GM19397 (cell line): ENCODE data around the gene PET100.

ENCODE experiments used
- ATAC-seq: cut with Tn5 transposase; IDR thresholded peaks from one replicate; pipeline ENCODE4 v1.9.1; 2021; ENCODE audit warnings: mild to moderate bottlenecking, moderate library complexity; ENCODE audit not compliant: unreplicated experiment

Gene PET100

DNA sequence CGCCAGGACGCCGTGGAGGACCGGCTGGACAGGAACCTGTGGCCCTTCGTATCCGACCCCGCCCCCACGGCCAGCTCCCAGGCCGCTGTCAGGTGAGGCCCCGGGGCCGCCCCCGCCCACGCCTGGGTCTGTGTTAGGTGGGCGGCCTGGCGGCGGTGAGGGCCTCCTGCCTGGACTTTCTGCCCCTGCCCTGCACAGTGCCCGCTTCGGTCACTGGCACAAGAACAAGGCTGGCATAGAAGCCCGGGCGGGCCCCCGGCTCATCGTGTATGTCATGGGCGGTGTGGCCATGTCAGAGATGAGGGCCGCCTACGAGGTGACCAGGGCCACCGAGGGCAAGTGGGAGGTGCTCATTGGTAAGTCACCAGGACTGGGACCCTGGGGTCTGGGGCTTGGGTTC is 17.6 kb downstream of the PET100 start:
- no peak for ATAC-seq

DNA sequence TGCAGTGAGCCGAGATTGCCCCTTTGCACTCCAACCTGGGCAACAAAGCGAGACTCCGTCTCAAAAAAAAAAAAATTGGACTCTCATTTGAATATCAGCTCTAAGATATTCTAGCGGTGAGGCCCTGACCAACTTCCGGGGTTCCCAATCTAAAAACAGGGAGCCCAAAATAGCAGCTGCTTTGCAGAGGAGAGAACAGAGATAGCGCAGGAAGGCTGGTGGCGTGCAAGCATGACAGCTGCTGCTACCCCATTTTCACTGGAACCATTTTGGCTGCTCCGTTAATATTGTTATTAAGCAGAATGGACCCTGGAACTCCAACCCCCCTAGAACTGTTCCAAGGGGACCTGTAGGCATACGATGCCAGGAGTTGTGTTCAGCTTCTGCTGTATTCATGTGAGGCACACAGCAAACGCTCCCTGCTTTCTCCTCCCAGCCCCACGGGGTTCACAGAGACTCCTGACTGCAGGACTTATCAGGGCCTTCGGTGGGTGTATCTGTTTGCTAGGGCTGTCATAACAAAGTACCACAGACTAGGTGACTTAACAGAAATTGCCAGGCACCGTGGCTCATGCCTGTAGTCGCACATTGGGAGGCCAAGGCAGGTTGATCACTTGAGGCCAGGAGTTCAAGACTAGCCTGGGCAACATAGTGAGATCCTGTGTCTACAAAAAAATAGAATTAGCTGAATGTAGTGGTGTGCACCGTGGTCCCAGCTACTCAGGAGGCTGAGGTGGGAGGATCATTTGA is 18.8 kb downstream of the PET100 start:
- no peak for ATAC-seq

- ATAC-seq: no peak
These were observed 20.6 kb downstream of the PET100 start for GRCh38 chr19:7650148-7650547.

DNA sequence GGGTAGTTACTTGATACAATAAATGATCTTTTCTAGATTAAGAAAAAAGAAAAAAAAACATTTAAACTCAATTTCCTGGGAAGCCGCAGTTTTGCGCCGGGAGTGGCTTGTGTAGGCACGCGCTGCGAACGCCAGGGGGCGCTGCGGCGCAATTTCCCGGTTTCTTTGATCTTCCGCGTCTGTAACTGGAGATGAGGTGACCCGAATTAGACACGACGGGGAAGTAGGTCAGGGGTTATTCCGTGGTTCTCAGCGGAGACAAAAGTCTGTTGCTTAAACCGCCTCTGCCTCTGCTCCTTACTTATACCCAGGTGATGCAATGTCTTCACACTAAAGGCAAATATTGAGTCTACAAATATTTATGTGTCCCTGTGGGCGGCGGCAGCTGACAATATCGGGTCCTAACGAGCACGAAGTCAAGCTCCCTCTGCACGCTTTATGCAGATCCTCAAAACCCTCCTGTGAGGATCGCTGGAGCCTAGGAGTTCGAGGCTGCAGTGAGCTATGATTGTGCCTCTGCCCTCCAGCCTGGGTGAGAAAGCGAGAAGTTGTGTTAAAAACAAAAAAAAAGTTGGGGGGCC is 22.6 kb downstream of the PET100 start:
- no peak for ATAC-seq

DNA sequence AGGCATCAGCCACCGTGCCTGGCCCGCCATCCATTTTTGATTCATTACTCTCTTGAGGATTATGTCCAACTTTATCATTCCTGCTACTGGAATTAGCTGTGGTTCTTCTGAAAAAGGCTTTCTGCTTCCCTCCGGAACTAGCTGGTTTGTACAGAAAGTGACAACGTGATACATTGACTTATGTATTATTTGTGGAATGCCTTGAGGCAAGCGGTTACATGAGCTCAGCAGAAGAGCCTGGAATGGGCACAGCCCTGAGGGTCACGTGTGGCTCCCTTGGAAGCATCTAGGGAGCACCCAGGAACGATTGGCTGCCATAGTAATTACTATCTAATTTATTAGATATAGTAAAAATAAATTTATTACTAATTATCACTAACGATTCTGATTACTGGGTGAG is 24.8 kb downstream of the PET100 start:
- ATAC-seq: no peak

GRCh38 chr19:7655581-7655980 is 26.0 kb downstream of the PET100 start:
- ATAC-seq: no peak

DNA sequence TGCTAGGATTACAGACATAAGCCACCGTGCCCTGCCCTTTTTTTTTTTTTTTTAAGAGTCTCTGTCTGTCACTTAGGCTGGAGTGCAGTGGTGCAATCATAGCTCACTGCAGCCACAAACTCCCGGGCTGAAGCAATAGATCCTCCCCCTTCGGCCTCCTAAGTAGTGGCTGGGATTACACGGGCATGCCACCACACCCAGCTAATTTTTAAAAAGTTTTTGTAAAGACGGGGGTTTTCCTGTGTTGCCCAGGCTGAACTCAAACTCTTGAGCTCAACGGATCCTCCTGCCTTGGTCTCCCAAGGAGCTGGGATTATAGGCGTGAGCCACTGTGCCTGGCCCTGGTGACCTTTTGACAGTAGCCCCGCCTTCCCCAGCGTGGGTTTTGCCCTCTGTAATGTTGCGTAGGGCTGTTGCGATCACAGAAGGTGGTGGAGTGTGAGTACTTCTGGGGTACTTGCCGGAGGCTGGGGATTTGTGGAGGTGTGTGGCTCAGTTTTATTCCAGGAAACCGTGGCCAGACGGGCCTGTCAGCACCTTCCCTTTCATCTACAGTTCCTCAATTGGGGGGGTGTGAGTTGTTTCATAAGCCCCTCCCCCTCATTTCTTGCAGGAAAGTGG is 27.6 kb downstream of the PET100 start:
- ATAC-seq: no peak

DNA sequence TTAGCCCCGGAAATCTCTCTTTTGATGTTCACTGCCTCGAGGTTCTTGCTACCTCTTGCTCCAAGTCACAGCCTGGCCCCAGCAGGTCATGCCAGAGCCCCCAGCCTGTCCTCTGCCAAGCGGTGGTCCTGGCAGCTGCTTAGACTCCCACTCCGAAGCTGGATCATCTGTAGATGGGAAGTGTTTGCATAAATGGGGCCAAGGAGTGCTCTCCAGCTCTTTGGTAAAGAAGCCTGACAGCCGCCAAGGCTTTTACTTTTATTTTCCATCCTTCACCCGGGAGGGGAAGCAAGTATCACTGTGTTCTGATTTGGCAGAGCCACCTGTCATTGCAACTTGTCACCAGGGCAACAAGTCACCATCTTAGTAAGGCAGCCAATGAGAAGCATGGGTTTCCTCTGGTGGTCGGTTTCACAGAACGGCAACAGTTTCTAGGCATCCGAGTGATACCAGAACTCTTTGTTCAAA is 28.7 kb downstream of the PET100 start:
- peak; percentile 61 for ATAC-seq

- no peak for ATAC-seq
These were observed 32.3 kb downstream of the PET100 start for GRCh38 chr19:7661744-7662538.

DNA sequence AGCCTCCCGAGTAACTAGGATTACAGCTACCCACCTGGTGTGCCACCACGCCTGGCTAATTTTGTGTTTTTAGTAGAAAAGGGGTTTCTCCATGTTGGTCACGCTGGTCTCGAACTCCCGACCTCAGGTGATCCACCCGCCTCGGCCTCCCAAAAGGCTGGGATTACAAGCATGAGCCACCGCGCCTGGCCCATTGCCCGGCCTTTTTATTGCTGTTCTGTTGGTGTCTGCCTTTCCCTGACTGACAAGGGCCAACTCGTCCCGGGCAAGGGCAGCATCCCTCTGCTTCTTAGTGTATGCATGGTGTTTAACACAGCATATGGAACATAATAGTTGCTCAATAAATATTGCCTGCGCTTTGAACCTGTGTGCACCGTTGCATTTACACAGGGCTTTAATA is 33.1 kb downstream of the PET100 start:
- ATAC-seq: no peak

DNA sequence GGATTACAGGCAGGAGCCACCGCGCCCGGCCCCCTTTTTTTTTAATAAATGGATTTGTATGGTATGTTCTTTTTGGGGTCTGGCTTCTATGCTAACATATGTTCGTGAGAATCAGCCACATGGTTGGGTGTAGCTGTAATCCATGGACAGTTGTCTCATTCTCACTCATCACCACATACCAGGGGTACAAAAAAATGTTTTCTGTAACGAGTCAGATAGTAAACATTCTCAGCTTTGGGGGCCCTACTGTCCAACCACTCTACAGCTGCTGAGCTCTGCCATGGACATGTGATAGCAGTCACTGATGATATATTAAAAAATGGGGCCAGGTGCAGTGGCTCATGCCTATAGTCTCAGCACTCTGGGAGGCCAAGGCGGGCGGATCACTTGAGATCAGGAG is 34.1 kb downstream of the PET100 start:
- no peak for ATAC-seq

DNA sequence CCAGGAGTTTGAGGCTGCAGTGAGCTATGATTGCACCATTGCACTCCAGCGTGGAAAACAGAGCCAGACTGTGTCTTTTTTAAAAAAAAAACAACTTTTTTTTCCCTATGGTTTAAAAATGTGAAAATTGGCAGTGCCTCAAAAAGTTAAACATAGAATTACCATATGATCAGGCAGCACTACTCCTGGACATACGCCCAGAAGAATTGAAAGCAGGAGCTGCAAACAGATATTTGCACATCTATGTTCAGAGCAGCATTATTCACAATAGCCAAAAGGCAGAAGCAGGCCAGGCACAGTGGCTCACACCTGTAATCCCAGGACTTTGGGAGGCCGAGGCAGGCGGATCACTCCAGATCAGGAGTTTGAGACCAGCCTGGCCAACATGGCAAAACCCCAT is 35.5 kb downstream of the PET100 start:
- ATAC-seq: no peak

DNA sequence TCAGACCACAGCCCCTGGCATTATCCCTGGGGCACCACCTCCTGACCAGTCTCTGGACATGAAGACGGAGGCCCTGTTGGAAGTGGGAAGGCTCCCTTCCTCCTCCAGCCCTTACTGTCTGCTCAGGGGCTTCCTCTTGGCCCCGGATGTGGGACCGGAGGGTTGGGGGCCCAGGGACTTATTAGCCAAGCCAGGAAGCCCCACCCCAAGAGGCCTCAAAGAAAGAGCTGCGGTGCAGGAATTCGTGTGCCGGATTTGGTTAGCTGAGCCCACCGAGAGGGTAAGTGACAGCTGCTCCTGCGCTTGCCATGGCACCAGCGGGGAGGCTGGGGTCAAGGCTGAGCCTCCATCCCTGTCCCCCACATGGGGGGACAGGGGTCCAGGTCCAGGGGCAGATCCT is 39.2 kb downstream of the PET100 start, which contains the start of gene RETN:
Gene RETN (plus strand): TSS at position 208 of the 400 bp plus-strand sequence. CDS start 278 bp downstream, outside the sequence.
- no peak for ATAC-seq

- ATAC-seq: no peak
These were observed 40.0 kb downstream of the PET100 start for GRCh38 chr19:7669641-7670040.

DNA sequence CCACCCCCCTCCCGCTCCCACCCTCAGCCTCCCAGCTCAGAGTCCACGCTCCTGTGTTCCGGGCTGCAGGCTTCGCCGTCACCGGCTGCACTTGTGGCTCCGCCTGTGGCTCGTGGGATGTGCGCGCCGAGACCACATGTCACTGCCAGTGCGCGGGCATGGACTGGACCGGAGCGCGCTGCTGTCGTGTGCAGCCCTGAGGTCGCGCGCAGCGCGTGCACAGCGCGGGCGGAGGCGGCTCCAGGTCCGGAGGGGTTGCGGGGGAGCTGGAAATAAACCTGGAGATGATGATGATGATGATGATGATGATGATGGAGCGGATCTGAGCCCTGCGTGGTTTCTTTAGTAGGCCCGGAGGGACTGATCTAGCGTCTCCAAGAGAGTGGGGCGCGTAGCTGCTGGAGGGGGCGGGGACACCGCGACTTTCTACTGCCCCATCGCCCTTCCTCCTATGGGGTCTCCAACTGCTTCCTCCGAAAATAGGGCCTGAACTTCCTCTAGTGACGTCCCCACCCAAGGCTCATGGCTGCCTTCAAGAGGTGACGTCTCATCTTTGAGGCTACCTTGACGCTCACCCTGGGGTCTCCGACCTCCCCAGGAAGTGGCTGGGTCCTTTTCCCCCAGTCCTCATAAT is 40.7 kb downstream of the PET100 start:
- ATAC-seq: no peak

DNA sequence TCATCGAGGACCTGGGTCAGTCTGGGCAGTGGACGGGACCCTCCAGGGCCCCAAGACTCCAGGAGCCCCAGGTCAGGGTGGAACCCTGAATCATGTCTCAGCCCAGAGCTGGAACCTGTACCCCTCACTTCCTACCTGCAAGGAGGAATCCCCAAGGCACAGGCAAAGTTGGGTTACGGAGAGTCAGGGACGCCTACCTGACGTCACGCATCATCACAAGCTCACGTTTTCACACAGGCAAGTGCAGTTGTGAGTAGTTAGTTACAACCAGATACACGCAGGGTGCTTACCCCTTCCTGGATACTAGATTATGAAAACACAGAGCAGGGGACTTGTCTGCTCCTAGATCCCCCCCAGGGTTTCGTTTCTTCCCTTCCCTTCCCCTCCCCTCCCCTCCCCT is 41.2 kb downstream of the PET100 start:
- no peak for ATAC-seq

- no peak for ATAC-seq
These were observed 42.9 kb downstream of the PET100 start for GRCh38 chr19:7672522-7672921.

DNA sequence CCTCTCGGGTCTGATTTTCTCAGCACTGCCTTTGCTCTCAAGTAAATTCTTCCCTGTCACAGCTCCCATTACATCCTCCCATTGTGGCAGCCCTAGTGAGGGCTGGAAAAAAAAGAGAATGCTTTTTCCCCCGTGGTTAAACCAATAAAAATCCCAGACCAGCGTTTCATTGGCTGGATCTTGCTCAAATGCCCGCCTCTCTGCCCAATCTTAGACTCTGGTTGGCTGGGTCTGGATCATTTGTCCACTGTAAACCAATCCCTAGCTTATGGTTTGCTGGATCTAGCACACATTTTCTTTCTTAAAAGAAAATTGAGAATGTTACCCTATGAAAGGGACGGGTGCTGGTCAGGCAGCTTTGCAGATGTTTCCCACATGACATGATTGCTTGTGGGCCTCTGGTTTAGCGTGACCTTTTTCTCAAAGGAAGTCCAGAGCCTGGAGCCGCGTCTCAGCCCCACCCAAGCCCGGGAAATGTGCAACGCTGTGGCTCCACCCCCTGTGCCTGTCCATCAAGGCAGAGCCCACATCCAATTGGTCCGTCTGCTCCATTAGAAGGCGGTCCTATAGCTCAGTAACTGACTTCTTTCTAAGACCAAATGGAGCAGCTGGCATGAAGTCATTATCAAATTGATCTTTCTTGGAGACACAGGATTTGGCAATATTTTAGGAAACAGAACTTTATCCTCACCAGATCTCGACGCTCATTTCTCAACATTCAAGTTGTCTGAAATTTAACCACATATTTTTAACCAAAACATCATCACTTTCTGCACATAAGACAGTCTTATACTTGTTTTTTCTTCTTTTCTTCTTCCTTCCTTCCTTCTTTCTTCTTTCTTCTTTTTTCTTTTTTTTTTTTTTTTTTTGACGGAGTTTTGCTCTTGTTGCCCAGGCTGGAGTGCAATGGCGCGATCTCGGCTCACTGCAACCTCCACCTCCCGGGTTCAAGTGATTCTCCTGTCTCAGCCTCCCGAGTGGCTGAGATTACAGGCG is 44.7 kb downstream of the PET100 start:
- no peak for ATAC-seq

DNA sequence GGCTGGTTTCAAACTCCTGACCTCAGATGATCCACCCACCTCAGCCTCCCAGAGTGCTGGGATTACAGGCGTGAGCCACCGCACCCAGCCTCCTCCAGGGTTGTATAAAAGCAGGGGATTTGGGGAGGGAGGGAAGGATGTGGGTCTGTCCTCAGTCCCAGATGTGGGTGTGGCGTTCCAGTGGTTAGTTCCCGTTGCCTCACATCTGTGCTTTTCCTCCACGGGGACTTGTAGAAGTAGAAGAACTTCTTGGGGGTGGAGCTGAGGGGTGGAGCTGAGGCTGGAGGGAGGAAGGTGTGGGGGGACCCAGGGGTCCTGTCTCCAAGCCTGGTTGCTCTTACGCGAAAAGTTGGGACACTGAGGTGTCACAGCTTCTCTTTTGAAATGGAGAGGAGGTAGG is 46.8 kb downstream of the PET100 start:
- no peak for ATAC-seq

DNA sequence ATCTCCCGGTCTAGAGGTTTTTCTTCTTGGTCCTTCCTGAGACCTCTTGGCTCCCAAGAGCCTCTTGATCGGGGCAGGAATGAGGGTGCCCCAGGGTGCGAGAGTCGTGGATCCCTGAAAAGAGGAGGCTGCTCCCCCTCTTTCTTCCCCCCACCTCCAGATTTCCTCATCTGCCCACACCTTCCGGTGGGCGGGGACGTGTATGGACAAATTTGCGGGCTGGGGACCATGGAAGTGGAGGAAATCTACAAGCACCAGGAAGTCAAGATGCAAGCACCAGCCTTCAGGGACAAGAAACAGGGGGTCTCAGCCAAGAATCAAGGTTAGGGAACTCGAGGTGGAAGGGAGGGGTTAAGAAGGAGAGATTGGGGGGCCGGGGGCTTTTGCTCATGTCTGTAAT is 47.3 kb downstream of the PET100 start, which contains the start of gene MCEMP1:
Gene MCEMP1 (plus strand): TSS at position 237 of the 400 bp plus-strand sequence. CDS start 31 bp downstream, at position 268.
- ATAC-seq: no peak
